ENCODE data around the gene TNFRSF21. TPM values are rescaled to one million over a fixed set of nuclear protein-coding genes. Genes with fewer than 3 reads are reported as not detected.
"Not testable (repeated sequence)": the region's sequence is repeated elsewhere in the genome, so short reads cannot be mapped to it uniquely, and the experiment has no call there.

The TNFRSF21 gene
- total RNA-seq, 2 donors from 2014 or later: 4.3 to 5.8 TPM

DNA sequence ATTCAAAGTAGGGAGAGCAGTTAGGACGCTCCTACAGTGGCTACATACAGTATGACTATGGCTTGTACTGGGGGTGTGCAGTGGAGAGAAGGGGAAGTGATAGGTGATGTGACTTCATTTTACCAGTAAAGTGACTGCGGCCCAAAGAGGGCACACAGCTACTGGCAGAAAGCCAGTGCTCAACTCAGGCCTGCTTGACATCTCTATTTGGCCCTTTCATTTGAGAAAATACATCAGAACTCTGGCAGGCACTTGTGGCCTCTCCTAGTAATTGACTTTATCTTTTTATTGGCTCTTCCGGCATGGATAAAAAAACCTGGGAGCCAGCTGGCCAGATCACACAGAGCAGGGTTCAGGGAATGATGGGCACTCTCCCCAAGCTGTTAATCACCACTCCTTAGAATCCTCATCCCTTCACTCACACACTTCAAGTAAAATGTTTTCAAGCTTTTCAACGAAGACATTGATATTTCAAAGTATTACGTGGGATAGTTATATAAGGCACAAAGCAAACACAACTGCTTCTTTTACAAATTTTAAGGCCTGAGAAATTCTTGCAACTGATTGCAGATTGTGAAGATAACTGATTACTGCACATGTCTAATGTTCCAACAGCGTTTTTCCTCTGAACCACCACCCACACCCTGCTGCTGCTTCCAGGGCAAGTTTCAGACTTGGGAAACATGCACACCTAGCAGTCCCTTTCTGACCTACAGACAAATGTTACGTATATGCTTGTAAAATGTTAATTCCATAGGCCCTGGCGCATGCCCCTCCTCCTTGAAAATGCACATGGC, 73.5 kb downstream of the TNFRSF21 start:
- DNase-seq: no peak

DNA sequence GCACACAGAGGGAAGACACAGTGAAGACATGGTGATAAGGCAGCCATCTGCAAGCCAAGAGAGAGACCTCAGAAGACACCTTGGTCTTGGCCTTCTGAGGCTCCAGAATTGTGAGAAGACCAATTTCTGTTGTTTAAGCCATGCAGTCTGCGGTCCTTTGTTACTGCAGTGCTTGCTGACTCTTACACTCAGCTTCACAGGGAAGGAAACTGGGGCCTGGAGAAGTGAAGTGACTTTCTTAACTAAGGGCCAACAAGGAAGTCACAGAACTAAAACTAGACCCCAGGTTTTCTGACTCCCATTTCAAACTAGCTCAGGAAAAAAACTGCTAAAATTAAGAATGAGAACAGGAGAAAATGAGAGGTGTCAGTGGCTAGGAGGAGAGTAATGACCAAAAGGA, 74.3 kb downstream of the TNFRSF21 start:
- ATAC-seq (replicated peaks in 1 of 2) (no peak), DNase-seq (no peak)
- Mint-ChIP-seq H3K36me3 (ENCODE audit: insufficient read depth in 2 of 2) (no peaks in the 10 kb centered on the region), H3K27me3 (ENCODE audit: low read depth) (no peaks in the 10 kb centered on the region), H3K9me3 (no peaks in the 10 kb centered on the region), H3K4me1 (ENCODE audit: low read depth) (no peaks in the 10 kb centered on the region), H3K27ac (no peak overlapping the region), H3K4me3 (no peak overlapping the region)

More for the DNA sequence above, 73.5 kb downstream of the TNFRSF21 start:
- no peak for ATAC-seq (replicated peaks in 1 of 2)
- Mint-ChIP-seq H3K36me3 (ENCODE audit: insufficient read depth in 2 of 2) (no peaks in the 10 kb centered on the region), H3K9me3 (no peaks in the 10 kb centered on the region), H3K27ac (no peak overlapping the region), H3K4me3 (no peak overlapping the region), H3K4me1 (ENCODE audit: low read depth) (no peaks in the 10 kb centered on the region), H3K27me3 (ENCODE audit: low read depth) (no peaks in the 10 kb centered on the region)

DNA sequence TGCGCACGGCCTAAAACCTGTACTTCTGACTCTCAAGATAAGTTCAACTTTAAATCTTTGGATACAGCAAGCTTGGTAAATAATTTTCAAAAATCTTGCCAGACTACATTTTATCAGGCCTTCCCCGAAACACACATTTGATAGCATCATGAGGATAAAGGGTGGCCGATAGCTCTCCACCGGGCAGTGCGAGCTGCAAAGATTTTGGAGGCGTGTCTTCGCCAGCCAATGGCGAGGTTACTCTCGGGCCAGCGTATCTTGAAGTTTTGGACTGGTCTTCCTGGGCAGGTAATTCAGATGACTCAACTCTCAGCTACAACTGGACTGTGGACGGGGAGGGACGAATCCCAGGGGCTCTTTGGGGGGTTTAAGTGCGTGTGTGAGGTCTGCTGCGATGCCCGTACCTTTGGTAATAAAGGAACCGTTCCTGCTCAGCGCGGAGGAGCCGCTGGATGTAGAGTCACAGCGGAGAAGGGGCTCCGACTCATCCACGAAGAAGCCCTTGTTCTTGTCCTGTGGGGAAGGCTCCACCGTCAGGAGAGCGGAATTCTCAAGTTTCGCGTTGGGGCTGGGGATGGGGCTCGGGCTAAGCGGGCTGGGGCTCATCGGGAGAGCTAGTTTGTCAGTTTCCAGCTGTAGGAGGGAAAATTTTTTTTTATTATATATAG, 75.3 kb downstream of the TNFRSF21 start:
- Mint-ChIP-seq H3K27me3 (ENCODE audit: low read depth) (no peaks in the 10 kb centered on the region), H3K9me3 (no peaks in the 10 kb centered on the region), H3K27ac (no peak overlapping the region), H3K4me1 (ENCODE audit: low read depth) (no peaks in the 10 kb centered on the region), H3K36me3 (ENCODE audit: insufficient read depth in 2 of 2) (no peaks in the 10 kb centered on the region), H3K4me3 (no peak overlapping the region)
- DNase-seq (no peak), ATAC-seq (replicated peaks in 1 of 2) (no peak)

DNA sequence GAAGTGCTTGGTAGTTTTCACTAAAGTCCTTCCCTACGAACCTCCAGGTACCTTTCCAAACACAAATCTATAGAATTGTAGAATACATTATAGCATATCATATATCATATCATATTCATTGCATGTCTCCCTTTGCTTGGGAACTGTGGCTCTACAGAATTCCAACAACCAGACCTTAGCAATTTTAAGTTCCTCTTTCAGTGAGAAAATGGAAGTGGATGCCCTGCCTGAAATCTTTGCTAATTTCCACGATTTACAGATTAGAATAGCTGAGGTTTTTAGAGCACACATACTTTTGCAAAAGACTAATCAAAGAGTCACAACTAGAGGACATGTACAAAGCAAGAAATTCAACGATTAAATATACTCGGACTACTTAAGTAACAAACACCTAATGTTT, 78.6 kb downstream of the TNFRSF21 start:
- H3K27me3 Mint-ChIP-seq (ENCODE audit: low read depth): no peaks in the 10 kb centered on the region
- peaks cover 0 to 3% of the 10 kb centered on the region in 2 donors for H3K9me3 Mint-ChIP-seq
- H3K27ac Mint-ChIP-seq: no peak overlapping the region
- DNase-seq (no peak), ATAC-seq (replicated peaks in 1 of 2) (no peak)
- H3K36me3 Mint-ChIP-seq (ENCODE audit: insufficient read depth in 2 of 2): peaks cover 0 to 1% of the 10 kb centered on the region in 2 donors
- H3K4me1 Mint-ChIP-seq (ENCODE audit: low read depth): no peaks in the 10 kb centered on the region
- no peak overlapping the region for H3K4me3 Mint-ChIP-seq

DNA sequence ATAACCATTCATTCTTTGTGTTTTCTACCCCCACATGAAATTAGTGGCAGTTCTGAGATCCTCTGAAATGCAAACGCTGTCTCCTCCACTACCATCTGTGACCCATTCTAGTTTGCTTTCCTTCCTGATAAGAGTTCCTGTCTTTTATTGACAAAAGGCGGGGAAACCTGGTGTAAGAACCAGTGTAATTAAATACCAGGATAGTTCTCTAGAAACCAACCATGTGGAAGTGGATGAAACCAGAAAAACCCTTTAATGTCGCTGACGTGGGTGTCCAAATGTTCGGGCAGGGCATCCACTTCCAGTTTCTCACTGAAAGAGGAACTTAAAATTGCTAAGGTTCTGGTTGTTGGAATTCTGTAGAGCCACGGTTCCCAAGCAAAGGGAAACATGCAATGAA, 79.1 kb downstream of the TNFRSF21 start:
- ATAC-seq (replicated peaks in 1 of 2) (no peak), DNase-seq (no peak)
- Mint-ChIP-seq H3K27me3 (ENCODE audit: low read depth) (no peaks in the 10 kb centered on the region), H3K36me3 (ENCODE audit: insufficient read depth in 2 of 2) (peaks cover 0 to 1% of the 10 kb centered on the region in 2 donors), H3K9me3 (peaks cover 0 to 3% of the 10 kb centered on the region in 2 donors), H3K4me3 (no peak overlapping the region), H3K4me1 (ENCODE audit: low read depth) (no peaks in the 10 kb centered on the region), H3K27ac (no peak overlapping the region)

DNA sequence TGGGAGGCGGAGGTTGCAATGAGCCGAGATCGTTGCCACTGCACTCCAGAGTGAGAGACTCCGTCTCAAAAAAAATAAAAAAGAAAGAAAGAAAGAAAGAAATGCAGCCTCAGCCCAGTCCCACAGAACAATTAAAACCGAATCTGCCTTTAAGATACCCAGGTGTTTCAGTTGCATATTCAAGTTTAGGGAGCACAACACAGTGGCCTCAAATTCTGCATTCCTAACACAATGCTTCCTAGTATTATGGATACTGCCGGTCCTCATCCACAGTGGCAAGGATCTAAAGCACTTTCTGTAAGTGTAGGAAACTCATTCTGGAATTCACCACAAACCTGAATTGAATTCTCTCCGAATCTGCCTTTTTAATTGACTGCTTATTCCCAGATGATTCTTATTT, 80.5 kb downstream of the TNFRSF21 start:
- Mint-ChIP-seq H3K27me3 (ENCODE audit: low read depth) (no peaks in the 10 kb centered on the region), H3K36me3 (ENCODE audit: insufficient read depth in 2 of 2) (peaks cover 0 to 1% of the 10 kb centered on the region in 2 donors), H3K4me1 (ENCODE audit: low read depth) (no peaks in the 10 kb centered on the region), H3K4me3 (no peak overlapping the region), H3K27ac (no peak overlapping the region), H3K9me3 (peaks cover 0 to 3% of the 10 kb centered on the region in 2 donors)
- ATAC-seq (replicated peaks in 1 of 2) (no peak), DNase-seq (no peak)

DNA sequence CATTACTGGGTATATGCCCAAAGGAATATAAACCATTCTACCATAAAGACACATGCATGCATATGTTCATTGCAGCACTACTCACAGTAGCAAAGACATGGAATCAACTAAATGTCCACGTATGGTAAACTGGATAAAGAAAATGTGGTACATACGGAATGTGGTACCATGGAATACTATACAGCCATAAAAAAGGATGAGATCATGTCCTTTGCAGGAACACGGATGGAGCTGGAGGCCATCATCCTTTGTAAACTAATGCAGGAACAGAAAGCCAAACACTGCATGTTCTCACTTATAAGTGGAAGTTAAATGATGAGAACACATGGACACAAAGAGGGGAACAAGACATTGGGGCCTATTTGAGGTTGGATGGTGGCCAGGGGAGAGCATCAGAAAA, 81.6 kb downstream of the TNFRSF21 start:
- H3K4me3 Mint-ChIP-seq; H3K4me1 Mint-ChIP-seq (ENCODE audit: low read depth); H3K27ac Mint-ChIP-seq; ATAC-seq (replicated peaks in 1 of 2); H3K9me3 Mint-ChIP-seq; H3K36me3 Mint-ChIP-seq (ENCODE audit: insufficient read depth in 2 of 2); DNase-seq; H3K27me3 Mint-ChIP-seq (ENCODE audit: low read depth): not testable (repeated sequence)

DNA sequence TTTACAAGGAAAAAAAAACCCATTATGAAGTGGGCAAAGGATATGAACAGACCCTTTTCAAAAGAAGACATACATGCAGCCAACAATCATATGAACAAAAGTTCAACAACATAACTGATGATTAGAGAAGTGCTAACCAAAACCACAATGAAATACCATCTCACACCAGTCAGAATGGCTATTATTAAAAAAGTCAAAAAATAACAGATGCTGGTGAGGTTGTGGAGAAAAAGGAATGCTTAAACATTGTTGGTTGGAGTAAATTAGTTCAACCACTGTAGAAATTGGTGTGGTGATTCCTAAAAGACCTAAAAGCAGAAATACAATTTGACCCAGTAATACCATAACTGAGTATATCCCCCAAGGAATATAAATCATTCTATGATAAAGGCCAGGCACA, 86.5 kb downstream of the TNFRSF21 start:
- H3K27ac Mint-ChIP-seq; DNase-seq; H3K4me3 Mint-ChIP-seq; H3K4me1 Mint-ChIP-seq (ENCODE audit: low read depth); H3K27me3 Mint-ChIP-seq (ENCODE audit: low read depth); H3K36me3 Mint-ChIP-seq (ENCODE audit: insufficient read depth in 2 of 2); ATAC-seq (replicated peaks in 1 of 2): not testable (repeated sequence)
- peaks cover 3 to 11% of the 10 kb centered on the region in 2 donors for H3K9me3 Mint-ChIP-seq

DNA sequence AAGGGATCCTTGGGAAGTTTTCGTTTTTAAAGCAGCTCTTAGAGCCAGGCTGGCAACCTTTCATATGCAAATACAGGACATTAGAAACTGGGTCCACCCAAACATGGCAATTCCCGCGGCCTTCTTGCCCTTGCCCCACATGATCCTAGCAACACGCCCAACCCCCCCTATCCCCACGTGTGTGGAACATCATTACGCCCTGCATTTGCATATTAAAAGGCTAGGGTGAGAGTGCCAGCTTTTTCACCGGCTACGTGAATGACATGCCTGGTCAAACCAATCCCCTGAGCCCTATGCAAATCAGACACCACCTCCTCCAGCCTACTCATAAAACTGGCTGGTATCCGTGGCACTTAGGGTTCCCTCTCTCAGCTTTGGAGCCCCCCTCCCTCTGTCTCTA, 88.1 kb downstream of the TNFRSF21 start:
- Mint-ChIP-seq H3K27me3 (ENCODE audit: low read depth) (peaks cover 5% of the 10 kb centered on the region), H3K36me3 (ENCODE audit: insufficient read depth in 2 of 2) (peaks cover 3 to 7% of the 10 kb centered on the region in 2 donors), H3K4me1 (ENCODE audit: low read depth) (no peaks in the 10 kb centered on the region), H3K27ac (no peak overlapping the region), H3K9me3 (peaks cover 0 to 11% of the 10 kb centered on the region in 2 donors), H3K4me3 (no peak overlapping the region)
- DNase-seq (no peak), ATAC-seq (replicated peaks in 1 of 2) (no peak)

DNA sequence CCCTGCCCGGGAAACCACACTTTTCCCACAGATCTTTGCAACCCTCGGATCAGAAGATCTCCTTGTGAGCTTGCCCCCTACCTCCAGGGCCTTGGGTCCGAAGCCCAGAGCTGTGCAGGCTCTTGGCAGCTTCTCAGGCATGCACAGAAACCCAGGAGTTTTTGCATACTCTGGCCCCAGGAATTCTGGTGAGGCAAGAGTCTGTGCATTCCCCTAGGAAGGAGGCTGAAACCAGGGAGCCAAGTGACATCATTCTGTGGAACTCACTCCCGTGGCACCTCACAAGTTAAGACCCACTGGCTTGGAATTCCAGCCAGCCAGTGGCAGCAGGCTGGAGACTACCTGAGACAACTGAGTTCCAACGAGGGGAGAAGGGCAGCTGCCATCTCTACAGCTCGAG, 100.1 kb downstream of the TNFRSF21 start:
- H3K4me3 Mint-ChIP-seq: no peak overlapping the region
- peaks cover 4 to 6% of the 10 kb centered on the region in 2 donors for H3K9me3 Mint-ChIP-seq
- no peaks in the 10 kb centered on the region for H3K27me3 Mint-ChIP-seq (ENCODE audit: low read depth)
- H3K27ac Mint-ChIP-seq: no peak overlapping the region
- DNase-seq: no peak
- no peak for ATAC-seq (replicated peaks in 1 of 2)
- peaks cover 4% of the 10 kb centered on the region in 2 donors for H3K36me3 Mint-ChIP-seq (ENCODE audit: insufficient read depth in 2 of 2)
- H3K4me1 Mint-ChIP-seq (ENCODE audit: low read depth): no peaks in the 10 kb centered on the region

DNA sequence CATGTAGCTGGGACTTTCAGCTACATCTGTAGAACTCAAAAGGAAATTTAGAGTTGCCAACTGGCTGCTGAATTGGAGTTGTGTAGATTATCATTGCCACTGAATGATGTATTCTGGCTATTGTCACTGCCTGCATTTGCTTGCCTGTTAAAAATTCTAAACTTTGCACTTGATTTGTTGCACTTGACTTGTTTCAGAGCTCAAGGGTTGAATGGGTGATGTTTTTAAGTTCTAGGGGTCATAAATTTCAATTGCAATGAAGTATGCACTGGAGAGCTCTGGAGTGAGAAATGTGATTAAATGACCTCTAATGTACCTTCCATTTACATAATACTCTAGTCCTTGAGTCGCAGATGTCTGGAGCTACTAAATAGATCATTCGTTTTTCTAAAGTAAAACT, 102.4 kb downstream of the TNFRSF21 start:
- Mint-ChIP-seq H3K27ac (no peak overlapping the region), H3K4me3 (no peak overlapping the region), H3K36me3 (ENCODE audit: insufficient read depth in 2 of 2) (peaks cover 4 to 7% of the 10 kb centered on the region in 2 donors), H3K9me3 (peaks cover 1 to 6% of the 10 kb centered on the region in 2 donors), H3K4me1 (ENCODE audit: low read depth) (peaks cover 20% of the 10 kb centered on the region), H3K27me3 (ENCODE audit: low read depth) (no peaks in the 10 kb centered on the region)
- DNase-seq (no peak), ATAC-seq (replicated peaks in 1 of 2) (no peak)

DNA sequence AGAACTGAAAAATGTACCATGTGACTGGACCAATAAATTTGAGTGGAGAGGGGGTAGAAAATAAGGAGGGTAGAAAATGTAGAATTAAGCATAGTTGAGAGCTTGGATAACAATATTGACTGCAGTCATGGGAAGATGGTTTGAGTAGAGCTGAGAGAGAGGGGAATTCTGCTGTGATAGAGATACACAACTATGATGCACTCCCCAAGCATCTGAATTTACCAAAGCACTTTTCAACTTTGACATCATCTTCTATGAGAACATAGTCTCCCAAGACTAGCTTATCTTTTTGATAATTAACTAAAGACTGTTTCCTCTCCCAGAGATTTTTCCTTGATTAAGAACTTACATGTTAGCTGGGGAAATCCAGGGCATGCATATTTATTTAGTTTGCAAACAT, 103.1 kb downstream of the TNFRSF21 start:
- Mint-ChIP-seq H3K27me3 (ENCODE audit: low read depth) (no peaks in the 10 kb centered on the region), H3K27ac (no peak overlapping the region), H3K4me1 (ENCODE audit: low read depth) (peaks cover 20% of the 10 kb centered on the region), H3K9me3 (peaks cover 1 to 6% of the 10 kb centered on the region in 2 donors), H3K4me3 (no peak overlapping the region), H3K36me3 (ENCODE audit: insufficient read depth in 2 of 2) (peaks cover 2 to 7% of the 10 kb centered on the region in 2 donors)
- no peak for DNase-seq
- no peak for ATAC-seq (replicated peaks in 1 of 2)

DNA sequence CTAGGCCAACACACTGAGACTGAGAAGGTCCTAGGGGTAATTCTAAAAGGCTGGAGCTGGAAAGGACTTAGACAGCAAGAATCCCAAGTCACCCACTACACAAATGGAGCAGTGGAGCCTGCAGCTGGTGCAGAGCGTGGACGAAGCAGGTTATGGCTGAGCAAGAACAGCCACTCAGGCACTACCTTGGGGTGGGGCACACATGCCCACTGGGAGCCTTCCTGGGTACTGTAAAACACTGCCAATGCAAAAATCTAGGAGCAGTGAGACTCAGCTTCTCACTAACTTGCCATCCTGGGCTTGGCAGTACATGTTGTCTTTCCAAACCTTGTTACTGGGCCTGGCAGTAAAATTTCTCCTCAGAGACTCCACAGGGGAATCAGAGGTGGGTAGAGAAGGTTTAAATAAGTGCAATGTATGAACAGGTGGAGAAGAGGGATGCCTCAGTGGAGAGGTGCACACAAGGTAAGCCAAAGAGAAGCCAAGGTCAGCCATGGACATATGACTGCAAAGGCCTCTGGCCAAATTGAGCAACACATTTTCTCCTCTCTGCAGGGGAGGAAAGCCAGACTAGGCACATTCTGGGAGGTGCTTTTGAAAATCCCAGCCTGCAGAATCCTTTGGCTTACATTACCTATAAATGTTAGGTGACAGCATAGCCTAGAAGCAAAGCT, 105.6 kb downstream of the TNFRSF21 start:
- Mint-ChIP-seq H3K4me1 (ENCODE audit: low read depth) (peaks cover 27% of the 10 kb centered on the region), H3K27ac (peak overlapping the region; percentile 51), H3K4me3 (peak overlapping the region; percentile 51 to 60), H3K9me3 (peaks cover 4 to 8% of the 10 kb centered on the region in 2 donors), H3K36me3 (ENCODE audit: insufficient read depth in 2 of 2) (peaks cover 2 to 6% of the 10 kb centered on the region in 2 donors), H3K27me3 (ENCODE audit: low read depth) (peaks cover 7% of the 10 kb centered on the region)
- ATAC-seq (replicated peaks in 1 of 2): no peak
- DNase-seq: no peak

All from activated T-cell treated with anti-CD3 and anti-CD28 coated beads, Interleukin-2, amount 50 U/mL, for 72 hours (primary cell).